Panc1 (cell line): ENCODE measurements around the gene HK3. TPM values are rescaled to one million over a fixed set of nuclear protein-coding genes. Genes with fewer than 3 reads are reported as not detected.

Source experiments
- ATAC-seq: fragments of 200-7000 bp; cut with Tn5 transposase; 2 replicates; pipeline ENCODE4 v1.9.1; 2020; ENCODE audit warnings: mild to moderate bottlenecking, moderate library complexity
- BruUV-seq: library from RNA; stranded (reverse); fragments of 400-500 nt; replicated peaks from 2 replicates; lab custom pipeline; 2021; lab: Mats Ljungman, UMichigan
- CTCF ChIA-PET: fragments of 300-600 bp; sonication (Branson Sonifier 250); formaldehyde crosslinking; loops from one replicate; lab custom pipeline; 2022; ENCODE audit warnings: antibody characterized with exemption; lab: Charles Lee
- POLR2A ChIA-PET: fragments of 300-600 bp; sonication (Branson Sonifier 250); formaldehyde crosslinking; loops from one replicate; lab custom pipeline; 2022; ENCODE audit warnings: antibody characterized with exemption; lab: Charles Lee
- DNase-seq: peaks from one replicate; pipeline ENCODE4 v3.0.0-alpha.2; 2010; ENCODE audit warnings: low read depth, low spot score
- H3K27ac ChIP-seq: 2 replicates; pipeline ENCODE4 v1.5.1; 2011; ENCODE audit warnings: mild to moderate bottlenecking, low read length, inconsistent platforms
- H3K27me3 ChIP-seq: fragments of 200-500 bp; sonication (Bioruptor generic); 2 replicates; pipeline ENCODE4 v1.6.0; 2014; ENCODE audit warnings: low read length, inconsistent platforms; ENCODE audit not compliant: control insufficient read depth, insufficient read depth
- H3K36me3 ChIP-seq: fragments of 200-500 bp; sonication (Bioruptor generic); 2 replicates; pipeline ENCODE4 v1.5.1; 2014; ENCODE audit warnings: inconsistent platforms, mild to moderate bottlenecking, low read length, moderate library complexity; ENCODE audit not compliant: control insufficient read depth, insufficient read depth
- H3K4me1 ChIP-seq: 2 replicates; pipeline ENCODE4 v1.5.1; 2011; ENCODE audit warnings: inconsistent platforms, mild to moderate bottlenecking, low read length, moderate library complexity; ENCODE audit not compliant: control insufficient read depth, insufficient read depth
- H3K4me3 ChIP-seq, 2 experiments: 2 replicates each; pipeline ENCODE4 v1.5.1; 2011 to 2012; ENCODE audit warnings: low read depth in 2 of 2, low read length in 2 of 2, mild to moderate bottlenecking in 2 of 2, inconsistent platforms in 1 of 2, moderate library complexity in 1 of 2
- H3K9me3 ChIP-seq: fragments of 200-500 bp; sonication (Bioruptor generic); 2 replicates; pipeline ENCODE4 v1.5.1; 2014; ENCODE audit warnings: low read depth, mild to moderate bottlenecking, inconsistent platforms, low read length, moderate library complexity; ENCODE audit not compliant: control insufficient read depth, insufficient read depth
- POLR2AphosphoS5 ChIP-seq: IDR thresholded peaks from 2 replicates; pipeline ENCODE4 v1.6.1; 2012; ENCODE audit warnings: mild to moderate bottlenecking, low read depth, low read length, moderate library complexity
- SIN3A ChIP-seq: IDR thresholded peaks from 2 replicates; pipeline ENCODE4 v1.6.1; 2012; ENCODE audit warnings: low read depth, mild to moderate bottlenecking, low read length, moderate library complexity, borderline replicate concordance; ENCODE audit not compliant: insufficient read depth
- TCF7L2 ChIP-seq: IDR thresholded peaks from 2 replicates; pipeline ENCODE4 v1.6.1; 2011; ENCODE audit warnings: mild to moderate bottlenecking, low read depth, low read length, inconsistent platforms
- in situ Hi-C: cut with HindIII; loops from 2 replicates; pipeline ENCODE4 v1.10.0; 2016; ENCODE audit warnings: low sequenced_read_pairs, low pct_unique_long_range_greater_than_20kb
- intact Hi-C: fragments of 100-400 bp; cut with micrococcal nuclease; formaldehyde crosslinking; loops from one replicate; pipeline ENCODE4 v1.10.0; 2022; ENCODE audit not compliant: unreplicated experiment
- total RNA-seq: library from RNA; stranded (reverse); gene quantifications from one replicate; pipeline ENCODE4 v1.2.1, GENCODE V29; 2021; ENCODE audit not compliant: unreplicated experiment
- TF ChIP-seq, protein P1 (sequence below): fragments of 450-650 bp; IDR thresholded peaks from 2 replicates; pipeline ENCODE4 v1.5.1; 2017; ENCODE audit warnings: mild to moderate bottlenecking
- TF ChIP-seq, protein P2 (sequence below), 2 experiments: IDR thresholded peaks; 2 replicates each; pipeline ENCODE4 v1.6.1; 2011 to 2012; ENCODE audit warnings: low read depth in 2 of 2, control low read depth in 1 of 2, low read length in 1 of 2, mild to moderate bottlenecking in 1 of 2, moderate library complexity in 1 of 2; ENCODE audit not compliant: insufficient read depth in 1 of 2

The HK3 gene
- total RNA-seq, 1 experiment from 2014 or later = not detected

- in situ Hi-C loops (no loop called here), intact Hi-C loops (no loop called here)
- H3K9me3 ChIP-seq = no peaks in the 10 kb centered on the region
- TF ChIP-seq TCF7L2 = no peak
- TF ChIP-seq SIN3A = no peak
- TF ChIP-seq, protein P1, sequence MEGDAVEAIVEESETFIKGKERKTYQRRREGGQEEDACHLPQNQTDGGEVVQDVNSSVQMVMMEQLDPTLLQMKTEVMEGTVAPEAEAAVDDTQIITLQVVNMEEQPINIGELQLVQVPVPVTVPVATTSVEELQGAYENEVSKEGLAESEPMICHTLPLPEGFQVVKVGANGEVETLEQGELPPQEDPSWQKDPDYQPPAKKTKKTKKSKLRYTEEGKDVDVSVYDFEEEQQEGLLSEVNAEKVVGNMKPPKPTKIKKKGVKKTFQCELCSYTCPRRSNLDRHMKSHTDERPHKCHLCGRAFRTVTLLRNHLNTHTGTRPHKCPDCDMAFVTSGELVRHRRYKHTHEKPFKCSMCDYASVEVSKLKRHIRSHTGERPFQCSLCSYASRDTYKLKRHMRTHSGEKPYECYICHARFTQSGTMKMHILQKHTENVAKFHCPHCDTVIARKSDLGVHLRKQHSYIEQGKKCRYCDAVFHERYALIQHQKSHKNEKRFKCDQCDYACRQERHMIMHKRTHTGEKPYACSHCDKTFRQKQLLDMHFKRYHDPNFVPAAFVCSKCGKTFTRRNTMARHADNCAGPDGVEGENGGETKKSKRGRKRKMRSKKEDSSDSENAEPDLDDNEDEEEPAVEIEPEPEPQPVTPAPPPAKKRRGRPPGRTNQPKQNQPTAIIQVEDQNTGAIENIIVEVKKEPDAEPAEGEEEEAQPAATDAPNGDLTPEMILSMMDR = no peak
- TF ChIP-seq, protein P2, sequence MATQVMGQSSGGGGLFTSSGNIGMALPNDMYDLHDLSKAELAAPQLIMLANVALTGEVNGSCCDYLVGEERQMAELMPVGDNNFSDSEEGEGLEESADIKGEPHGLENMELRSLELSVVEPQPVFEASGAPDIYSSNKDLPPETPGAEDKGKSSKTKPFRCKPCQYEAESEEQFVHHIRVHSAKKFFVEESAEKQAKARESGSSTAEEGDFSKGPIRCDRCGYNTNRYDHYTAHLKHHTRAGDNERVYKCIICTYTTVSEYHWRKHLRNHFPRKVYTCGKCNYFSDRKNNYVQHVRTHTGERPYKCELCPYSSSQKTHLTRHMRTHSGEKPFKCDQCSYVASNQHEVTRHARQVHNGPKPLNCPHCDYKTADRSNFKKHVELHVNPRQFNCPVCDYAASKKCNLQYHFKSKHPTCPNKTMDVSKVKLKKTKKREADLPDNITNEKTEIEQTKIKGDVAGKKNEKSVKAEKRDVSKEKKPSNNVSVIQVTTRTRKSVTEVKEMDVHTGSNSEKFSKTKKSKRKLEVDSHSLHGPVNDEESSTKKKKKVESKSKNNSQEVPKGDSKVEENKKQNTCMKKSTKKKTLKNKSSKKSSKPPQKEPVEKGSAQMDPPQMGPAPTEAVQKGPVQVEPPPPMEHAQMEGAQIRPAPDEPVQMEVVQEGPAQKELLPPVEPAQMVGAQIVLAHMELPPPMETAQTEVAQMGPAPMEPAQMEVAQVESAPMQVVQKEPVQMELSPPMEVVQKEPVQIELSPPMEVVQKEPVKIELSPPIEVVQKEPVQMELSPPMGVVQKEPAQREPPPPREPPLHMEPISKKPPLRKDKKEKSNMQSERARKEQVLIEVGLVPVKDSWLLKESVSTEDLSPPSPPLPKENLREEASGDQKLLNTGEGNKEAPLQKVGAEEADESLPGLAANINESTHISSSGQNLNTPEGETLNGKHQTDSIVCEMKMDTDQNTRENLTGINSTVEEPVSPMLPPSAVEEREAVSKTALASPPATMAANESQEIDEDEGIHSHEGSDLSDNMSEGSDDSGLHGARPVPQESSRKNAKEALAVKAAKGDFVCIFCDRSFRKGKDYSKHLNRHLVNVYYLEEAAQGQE (IDR thresholded peaks at IDR 0.05; ENCODE audit: insufficient read depth in 1 of 2, low read depth in 2 of 2, low read length in 1 of 2) = no peak
- TF ChIP-seq POLR2AphosphoS5 = no peak
- POLR2A ChIA-PET = no interaction called here
- H3K36me3 ChIP-seq = no peaks in the 10 kb centered on the region
- H3K27ac ChIP-seq = no peak overlapping the region
- CTCF ChIA-PET = interaction anchor here (0.7 kb wide), 1 partner anchor 76 kb away, joined by 4 read pairs; no protein-coding TSS in a partner anchor
- ATAC-seq = no peak
- H3K4me3 ChIP-seq = no peak overlapping the region
- H3K4me1 ChIP-seq = no peaks in the 10 kb centered on the region
- BruUV-seq = no TSS peak
- no peak for DNase-seq
- H3K27me3 ChIP-seq = no peaks in the 10 kb centered on the region; the same call in 1 of the 2 replicates
Measured at GRCh38 chr5:176888016-176888864, 10.9 kb downstream of the HK3 start.

- ChIA-PET CTCF (no interaction called here), POLR2A (no interaction called here)
- no TSS peak for BruUV-seq
- Histone ChIP-seq H3K9me3 (no peaks in the 10 kb centered on the region), H3K36me3 (no peaks in the 10 kb centered on the region), H3K27ac (no peak overlapping the region), H3K4me3 (no peak overlapping the region), H3K27me3 (no peaks in the 10 kb centered on the region; the same call in 1 of the 2 replicates), H3K4me1 (no peaks in the 10 kb centered on the region)
- no peak for DNase-seq
- TF ChIP-seq, protein P1 = no peak
- TF ChIP-seq, protein P2 (IDR thresholded peaks at IDR 0.05; ENCODE audit: insufficient read depth in 1 of 2, low read depth in 2 of 2, low read length in 1 of 2) = no peak
- TF ChIP-seq POLR2AphosphoS5 = no peak
- TF ChIP-seq TCF7L2 = no peak
- TF ChIP-seq SIN3A = no peak
- no peak for ATAC-seq
- intact Hi-C loops = no loop called here
- in situ Hi-C loops = no loop called here
Measured at GRCh38 chr5:176887252-176887849, 11.8 kb downstream of the HK3 start.
